Lung (tissue), 12 donors: Measurements from ENCODE around the gene PXN. TPM values are rescaled to one million over a fixed set of nuclear protein-coding genes. Genes with fewer than 3 reads are reported as not detected.

Source experiments
- ATAC-seq: fragments of 200-7000 bp; cut with Tn5 transposase; one replicate; pipeline ENCODE4 v1.9.1; 2020; ENCODE audit warnings: moderate number of reproducible peaks; ENCODE audit not compliant: insufficient read depth, low FRiP score
- DNase-seq, 3 donors: peaks; one replicate each; pipeline ENCODE4 v3.0.0-alpha.2; 2013 to 2017
- H3K27ac ChIP-seq, 2 donors: one replicate each; pipeline ENCODE4 v1.5.1; 2013; ENCODE audit warnings: mild to moderate bottlenecking in 2 of 2, moderate library complexity in 2 of 2, control low read depth in 1 of 2, inconsistent platforms in 1 of 2, low read depth in 1 of 2, low read length in 1 of 2
- H3K27me3 ChIP-seq, 3 donors: one replicate each; pipeline ENCODE4 v1.5.1; 2013; ENCODE audit warnings: low read length in 2 of 3; ENCODE audit not compliant: control insufficient read depth in 3 of 3, insufficient read depth in 3 of 3
- H3K36me3 ChIP-seq, 4 donors: one replicate each; pipeline ENCODE4 v1.5.1; 2013; ENCODE audit warnings: low read length in 4 of 4, mild to moderate bottlenecking in 1 of 4, moderate library complexity in 1 of 4; ENCODE audit not compliant: control insufficient read depth in 4 of 4, insufficient read depth in 4 of 4
- H3K4me1 ChIP-seq, 5 donors: one replicate each; pipeline ENCODE4 v1.5.1; 2013; ENCODE audit warnings: low read length in 5 of 5, mild to moderate bottlenecking in 2 of 5, moderate library complexity in 1 of 5; ENCODE audit not compliant: control insufficient read depth in 5 of 5, insufficient read depth in 5 of 5
- H3K4me3 ChIP-seq: one replicate; pipeline ENCODE4 v1.5.1; 2013; ENCODE audit warnings: mild to moderate bottlenecking, control low read depth, moderate library complexity
- H3K9ac ChIP-seq, 2 donors: one replicate each; pipeline ENCODE4 v1.5.1; 2013; ENCODE audit warnings: low read length in 2 of 2, control low read depth in 1 of 2; ENCODE audit not compliant: insufficient read depth in 1 of 2
- H3K9me3 ChIP-seq, 4 donors: one replicate each; pipeline ENCODE4 v1.5.1; 2013; ENCODE audit warnings: low read length in 3 of 4, mild to moderate bottlenecking in 1 of 4, moderate library complexity in 1 of 4; ENCODE audit not compliant: control insufficient read depth in 4 of 4, insufficient read depth in 3 of 4
- WGBS, 2 donors: extraction: QIAGEN DNeasy Blood & Tissue Kit; methylation state at CpG; one replicate each; pipeline ENCODE4 v1.1.7; 2013; 5-methylcytosine and 5-hydroxymethylcytosine counted together
- polyA plus RNA-seq, 2 donors: library from polyadenylated mRNA; stranded (reverse); fragments of 200-250 nt; gene quantifications; one replicate each; pipeline ENCODE4 v1.2.1, GENCODE V29; 2013
- total RNA-seq, 2 donors: library from RNA; depleted of rRNA in 1 of 2; stranded (reverse); fragments of >200 nt in 1 of 2; gene quantifications; one replicate each; pipeline ENCODE4 v1.2.1, GENCODE V29; 2014 to 2021
- TF ChIP-seq, protein P1 (sequence below): IDR thresholded peaks from 2 replicates; pipeline ENCODE4 v1.5.1; 2012; ENCODE audit warnings: mild to moderate bottlenecking; ENCODE audit errors: control extremely low read depth, extremely low read depth
- donor health status: control.
- donor health status: control.
- donor health status: Bipolar disorder and iron deficiency.
- donor health status: healthy.
- donor health status: DM: yes; HTN: yes; CAD: no.

Gene PXN
- total and polyA plus RNA-seq, 4 donors, result 81.1 to 117 (median 90.6) TPM

DNA sequence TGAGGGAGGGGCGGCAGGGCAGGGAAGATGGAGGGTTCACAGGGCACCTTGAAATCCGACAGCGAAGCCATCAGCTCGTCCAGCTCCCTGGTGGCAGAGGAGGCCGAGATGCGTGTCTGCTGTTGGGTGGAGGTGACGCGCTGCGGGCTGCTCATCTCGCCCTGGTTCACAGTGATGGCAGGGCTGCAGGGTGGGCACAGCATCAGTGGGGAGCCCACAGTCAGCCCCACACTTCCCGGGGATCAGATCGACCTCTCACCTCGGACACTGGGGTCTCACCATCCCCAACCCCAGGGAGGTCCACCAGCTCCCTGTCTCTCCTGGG lies 44.0 kb downstream of the PXN start:
- TF ChIP-seq, protein P1, sequence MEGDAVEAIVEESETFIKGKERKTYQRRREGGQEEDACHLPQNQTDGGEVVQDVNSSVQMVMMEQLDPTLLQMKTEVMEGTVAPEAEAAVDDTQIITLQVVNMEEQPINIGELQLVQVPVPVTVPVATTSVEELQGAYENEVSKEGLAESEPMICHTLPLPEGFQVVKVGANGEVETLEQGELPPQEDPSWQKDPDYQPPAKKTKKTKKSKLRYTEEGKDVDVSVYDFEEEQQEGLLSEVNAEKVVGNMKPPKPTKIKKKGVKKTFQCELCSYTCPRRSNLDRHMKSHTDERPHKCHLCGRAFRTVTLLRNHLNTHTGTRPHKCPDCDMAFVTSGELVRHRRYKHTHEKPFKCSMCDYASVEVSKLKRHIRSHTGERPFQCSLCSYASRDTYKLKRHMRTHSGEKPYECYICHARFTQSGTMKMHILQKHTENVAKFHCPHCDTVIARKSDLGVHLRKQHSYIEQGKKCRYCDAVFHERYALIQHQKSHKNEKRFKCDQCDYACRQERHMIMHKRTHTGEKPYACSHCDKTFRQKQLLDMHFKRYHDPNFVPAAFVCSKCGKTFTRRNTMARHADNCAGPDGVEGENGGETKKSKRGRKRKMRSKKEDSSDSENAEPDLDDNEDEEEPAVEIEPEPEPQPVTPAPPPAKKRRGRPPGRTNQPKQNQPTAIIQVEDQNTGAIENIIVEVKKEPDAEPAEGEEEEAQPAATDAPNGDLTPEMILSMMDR, result no peak

DNA sequence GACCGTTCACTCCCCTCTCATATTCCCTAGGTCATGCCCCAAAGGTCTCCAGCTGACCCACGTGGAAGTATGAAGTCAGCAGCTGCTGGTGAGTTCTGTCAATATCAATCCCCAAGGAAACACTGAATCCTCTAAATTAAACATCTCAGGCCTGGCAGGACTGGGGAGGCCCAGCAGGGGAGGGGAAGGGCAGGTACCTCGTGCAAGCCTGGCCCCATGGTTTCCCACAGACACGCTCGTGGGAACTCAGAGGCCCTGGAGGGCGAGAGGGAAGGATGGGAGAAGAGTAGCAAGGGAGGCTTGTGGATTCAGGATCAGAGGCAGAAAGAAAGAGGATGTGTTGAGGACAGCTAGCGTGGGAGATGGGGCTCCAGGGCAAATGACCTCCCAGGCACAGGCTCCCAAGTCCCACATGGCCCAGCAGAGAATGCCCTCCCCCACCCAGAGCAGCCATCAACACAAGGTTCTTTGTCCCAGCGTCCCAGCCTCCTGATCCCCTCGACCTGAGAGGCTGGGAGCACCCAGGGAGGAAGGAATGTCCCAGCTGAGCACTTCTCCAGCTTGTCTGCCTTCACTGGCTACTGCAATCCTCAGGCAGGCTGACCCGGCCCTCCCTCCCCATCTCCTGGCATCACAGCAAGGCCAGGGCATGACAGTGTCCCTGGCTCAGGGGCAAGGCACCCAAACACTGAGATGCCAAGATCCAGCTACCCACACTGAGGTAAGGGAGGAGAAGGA lies 44.5 kb downstream of the PXN start:
- no peaks in the 10 kb centered on the region for H3K27me3 ChIP-seq

More for the DNA sequence above, 44.0 kb downstream of the PXN start:
- Histone ChIP-seq H3K27me3 (no peaks in the 10 kb centered on the region), H3K4me3 (no peak overlapping the region), H3K9me3 (no peaks in the 10 kb centered on the region), H3K27ac (no peak overlapping the region), H3K36me3 (peaks cover 7 to 59% (median 29%) of the 10 kb centered on the region in 4 donors), H3K9ac (no peak overlapping the region), H3K4me1 (peaks cover 0 to 22% (median 9%) of the 10 kb centered on the region in 5 donors)
- DNase-seq (no peak), ATAC-seq (no peak)
- 94 to 95% methylated on average over 13 of the region's 13 CpGs for WGBS, 2 donors

DNA sequence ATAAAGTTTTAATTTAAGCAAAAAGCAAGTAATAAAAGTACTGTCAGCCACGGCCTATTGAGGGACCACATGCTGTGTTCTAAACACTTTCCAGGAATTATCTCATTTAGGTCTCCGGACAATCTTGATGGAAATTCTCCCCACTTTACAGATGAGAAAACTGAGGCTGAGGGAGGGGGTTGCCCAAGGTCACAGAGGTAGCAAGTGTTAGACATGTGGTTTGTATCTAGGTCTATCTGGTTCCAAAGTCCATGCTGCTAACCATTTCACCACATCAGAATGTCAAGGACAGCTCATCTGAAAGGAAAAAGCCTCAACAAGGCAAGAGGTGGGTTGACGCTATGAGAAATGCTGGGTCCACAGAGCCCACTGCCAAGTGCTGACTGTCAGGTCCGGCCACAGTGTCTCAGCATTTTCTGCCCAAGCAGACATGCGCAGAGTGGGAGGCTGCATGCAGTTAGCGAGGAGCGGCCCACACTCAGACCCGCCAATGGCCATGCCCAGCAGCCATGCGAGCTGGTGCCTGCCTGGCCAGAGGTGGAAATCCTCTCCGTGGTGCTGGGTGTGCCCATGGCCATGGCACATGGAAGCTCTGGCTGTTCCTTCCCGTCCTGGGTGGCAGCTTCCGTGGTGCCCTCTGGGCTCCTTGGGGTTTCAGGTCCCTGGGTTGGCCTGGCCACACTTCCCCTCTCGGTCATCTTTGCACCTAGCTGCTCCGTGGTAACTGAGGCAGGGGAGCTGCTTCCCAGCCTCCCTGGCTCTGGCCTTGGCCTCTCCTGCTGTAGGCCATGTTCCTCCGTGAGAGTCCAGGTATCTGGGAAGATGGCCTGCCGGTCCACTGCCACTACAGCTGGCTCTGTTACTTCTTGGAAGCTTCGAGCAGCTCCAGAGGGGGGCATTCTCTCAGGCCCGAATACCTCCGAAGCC lies 46.6 kb downstream of the PXN start:
- DNase-seq (no peak), ATAC-seq (no peak)
- WGBS, 2 donors, result 95 to 97% methylated on average over 19 of the region's 19 CpGs
- H3K9me3 ChIP-seq, result no peaks in the 10 kb centered on the region
- no peak overlapping the region for H3K9ac ChIP-seq
- TF ChIP-seq, protein P1, result no peak
- H3K27ac ChIP-seq, result no peak overlapping the region
- H3K4me3 ChIP-seq, result no peak overlapping the region
- peaks cover 0 to under 1% (median 0%) of the 10 kb centered on the region in 5 donors for H3K4me1 ChIP-seq
- H3K27me3 ChIP-seq, result no peaks in the 10 kb centered on the region
- H3K36me3 ChIP-seq, result peaks cover 16 to 81% (median 34%) of the 10 kb centered on the region in 4 donors

More for the DNA sequence above, 44.5 kb downstream of the PXN start:
- Histone ChIP-seq H3K9ac (no peak overlapping the region), H3K9me3 (no peaks in the 10 kb centered on the region), H3K27ac (no peak overlapping the region), H3K4me3 (no peak overlapping the region), H3K36me3 (peaks cover 7 to 63% (median 27%) of the 10 kb centered on the region in 4 donors), H3K4me1 (peaks cover 0 to 17% (median 4%) of the 10 kb centered on the region in 5 donors)
- DNase-seq, result no peak
- 79 to 85% methylated on average over 10 of the region's 10 CpGs for WGBS, 2 donors
- ATAC-seq, result no peak
- TF ChIP-seq, protein P1, result no peak
